Measurements from ENCODE around the gene GRK5.

DNA sequence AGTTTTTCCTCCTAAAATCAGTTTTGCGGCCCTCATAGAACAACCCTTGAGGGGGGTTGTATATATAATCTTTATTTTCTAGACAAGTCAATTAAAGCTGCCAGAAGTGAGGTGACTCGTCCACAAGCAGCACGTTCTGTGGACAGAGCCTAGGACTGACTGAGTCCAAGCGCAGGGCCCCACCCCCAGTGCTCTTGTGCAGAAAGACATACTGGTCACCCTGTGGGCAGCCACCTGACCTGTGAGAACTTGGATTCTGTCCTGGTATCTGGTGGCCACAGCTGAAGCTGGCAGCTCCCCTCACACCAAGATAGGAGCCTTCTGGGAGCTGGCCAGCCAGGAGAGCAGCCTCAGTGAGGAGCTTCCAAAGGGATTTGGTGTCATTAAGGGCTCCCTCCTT is 89.3 kb downstream of the GRK5 start:
- TF ChIP-seq, protein P1, sequence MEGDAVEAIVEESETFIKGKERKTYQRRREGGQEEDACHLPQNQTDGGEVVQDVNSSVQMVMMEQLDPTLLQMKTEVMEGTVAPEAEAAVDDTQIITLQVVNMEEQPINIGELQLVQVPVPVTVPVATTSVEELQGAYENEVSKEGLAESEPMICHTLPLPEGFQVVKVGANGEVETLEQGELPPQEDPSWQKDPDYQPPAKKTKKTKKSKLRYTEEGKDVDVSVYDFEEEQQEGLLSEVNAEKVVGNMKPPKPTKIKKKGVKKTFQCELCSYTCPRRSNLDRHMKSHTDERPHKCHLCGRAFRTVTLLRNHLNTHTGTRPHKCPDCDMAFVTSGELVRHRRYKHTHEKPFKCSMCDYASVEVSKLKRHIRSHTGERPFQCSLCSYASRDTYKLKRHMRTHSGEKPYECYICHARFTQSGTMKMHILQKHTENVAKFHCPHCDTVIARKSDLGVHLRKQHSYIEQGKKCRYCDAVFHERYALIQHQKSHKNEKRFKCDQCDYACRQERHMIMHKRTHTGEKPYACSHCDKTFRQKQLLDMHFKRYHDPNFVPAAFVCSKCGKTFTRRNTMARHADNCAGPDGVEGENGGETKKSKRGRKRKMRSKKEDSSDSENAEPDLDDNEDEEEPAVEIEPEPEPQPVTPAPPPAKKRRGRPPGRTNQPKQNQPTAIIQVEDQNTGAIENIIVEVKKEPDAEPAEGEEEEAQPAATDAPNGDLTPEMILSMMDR (IDR thresholded peaks at IDR 0.05) = no peak
- TF ChIP-seq ZFX (IDR thresholded peaks at IDR 0.05; ENCODE audit: borderline replicate concordance) = no peak
